ENCODE results near the gene ACTL9. TPM values are rescaled to one million over a fixed set of nuclear protein-coding genes. Genes with fewer than 3 reads are reported as not detected.
"Not testable (repeated sequence)": the region's sequence is repeated elsewhere in the genome, so short reads cannot be mapped to it uniquely, and the experiment has no call there.

Gene ACTL9
- total and polyA plus RNA-seq, 7 donors, result not detected

DNA sequence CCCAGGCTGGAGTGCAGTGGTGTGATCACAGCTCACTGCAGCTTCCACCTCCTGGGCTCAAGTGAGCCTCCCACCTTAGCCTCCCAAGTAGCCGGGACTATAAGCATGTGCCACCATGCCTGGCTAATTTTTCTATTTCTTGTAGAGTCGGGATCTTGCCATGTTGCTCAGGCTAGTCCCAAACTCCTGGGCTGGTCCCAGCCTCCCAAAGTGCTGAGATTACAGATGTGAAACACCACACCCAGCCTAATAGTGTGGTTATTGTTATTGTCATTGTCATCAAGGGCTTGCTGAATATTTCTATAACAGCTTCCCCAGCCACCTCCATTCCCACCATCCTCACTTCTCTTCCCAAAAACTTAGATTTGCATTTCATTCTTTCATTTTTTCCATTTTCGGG lies 25.7 kb upstream of the ACTL9 start:
- no peak overlapping the region for H3K4me3 ChIP-seq
- no peaks in the 10 kb centered on the region for H3K4me1 ChIP-seq
- TF ChIP-seq, protein P1, sequence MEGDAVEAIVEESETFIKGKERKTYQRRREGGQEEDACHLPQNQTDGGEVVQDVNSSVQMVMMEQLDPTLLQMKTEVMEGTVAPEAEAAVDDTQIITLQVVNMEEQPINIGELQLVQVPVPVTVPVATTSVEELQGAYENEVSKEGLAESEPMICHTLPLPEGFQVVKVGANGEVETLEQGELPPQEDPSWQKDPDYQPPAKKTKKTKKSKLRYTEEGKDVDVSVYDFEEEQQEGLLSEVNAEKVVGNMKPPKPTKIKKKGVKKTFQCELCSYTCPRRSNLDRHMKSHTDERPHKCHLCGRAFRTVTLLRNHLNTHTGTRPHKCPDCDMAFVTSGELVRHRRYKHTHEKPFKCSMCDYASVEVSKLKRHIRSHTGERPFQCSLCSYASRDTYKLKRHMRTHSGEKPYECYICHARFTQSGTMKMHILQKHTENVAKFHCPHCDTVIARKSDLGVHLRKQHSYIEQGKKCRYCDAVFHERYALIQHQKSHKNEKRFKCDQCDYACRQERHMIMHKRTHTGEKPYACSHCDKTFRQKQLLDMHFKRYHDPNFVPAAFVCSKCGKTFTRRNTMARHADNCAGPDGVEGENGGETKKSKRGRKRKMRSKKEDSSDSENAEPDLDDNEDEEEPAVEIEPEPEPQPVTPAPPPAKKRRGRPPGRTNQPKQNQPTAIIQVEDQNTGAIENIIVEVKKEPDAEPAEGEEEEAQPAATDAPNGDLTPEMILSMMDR (IDR thresholded peaks at IDR 0.05), result no peak
- TF ChIP-seq EP300 (IDR thresholded peaks at IDR 0.05), result no peak
- no peak for TF ChIP-seq POLR2AphosphoS5 (IDR thresholded peaks at IDR 0.05)
- TF ChIP-seq POLR2A (IDR thresholded peaks at IDR 0.05), result no peak
- H3K27me3 ChIP-seq, result peaks cover 0 to 10% (median 0%) of the 10 kb centered on the region in 3 donors
- intact Hi-C loops (cut with DNase I), result no loop called here
- no peaks in the 10 kb centered on the region for H3K36me3 ChIP-seq
- peaks cover 0 to 3% (median 0%) of the 10 kb centered on the region in 4 donors for H3K9me3 ChIP-seq
- no peak for DNase-seq
- WGBS, 2 donors, result 68 to 70% methylated on average over 3 of the region's 3 CpGs
- no peak overlapping the region for H3K27ac ChIP-seq

DNA sequence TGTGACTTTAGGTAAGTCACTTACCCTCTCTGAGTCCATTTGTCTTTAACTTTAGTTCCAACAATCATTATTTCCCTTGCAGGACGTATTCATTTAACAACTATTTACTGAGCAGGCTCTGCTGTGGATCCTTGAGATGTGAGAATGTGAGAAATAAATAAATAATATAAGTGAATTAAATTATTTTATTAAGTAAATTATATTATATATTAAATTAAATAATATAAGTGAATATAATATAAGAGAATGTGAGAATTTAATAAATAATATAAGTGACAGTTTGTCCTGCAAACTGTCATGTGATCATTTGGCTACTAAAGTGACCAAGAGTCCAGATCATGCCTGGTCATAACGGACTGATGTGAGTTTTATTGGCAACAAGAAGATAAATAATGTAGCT lies 23.4 kb upstream of the ACTL9 start:
- intact Hi-C loops (cut with DNase I), result no loop called here
- Histone ChIP-seq H3K4me3 (no peak overlapping the region), H3K36me3 (no peaks in the 10 kb centered on the region), H3K27ac (no peak overlapping the region), H3K4me1 (no peaks in the 10 kb centered on the region), H3K27me3 (peaks cover 0 to 10% (median 0%) of the 10 kb centered on the region in 3 donors), H3K9me3 (peaks cover 0 to 3% (median under 1%) of the 10 kb centered on the region in 4 donors)
- TF ChIP-seq POLR2A (IDR thresholded peaks at IDR 0.05), result no peak
- no peak for TF ChIP-seq POLR2AphosphoS5 (IDR thresholded peaks at IDR 0.05)
- no peak for TF ChIP-seq EP300 (IDR thresholded peaks at IDR 0.05)
- TF ChIP-seq, protein P1 (IDR thresholded peaks at IDR 0.05), result no peak
- WGBS, 2 donors, result 46 to 68% methylated on average over 2 of the region's 2 CpGs
- no peak for DNase-seq

DNA sequence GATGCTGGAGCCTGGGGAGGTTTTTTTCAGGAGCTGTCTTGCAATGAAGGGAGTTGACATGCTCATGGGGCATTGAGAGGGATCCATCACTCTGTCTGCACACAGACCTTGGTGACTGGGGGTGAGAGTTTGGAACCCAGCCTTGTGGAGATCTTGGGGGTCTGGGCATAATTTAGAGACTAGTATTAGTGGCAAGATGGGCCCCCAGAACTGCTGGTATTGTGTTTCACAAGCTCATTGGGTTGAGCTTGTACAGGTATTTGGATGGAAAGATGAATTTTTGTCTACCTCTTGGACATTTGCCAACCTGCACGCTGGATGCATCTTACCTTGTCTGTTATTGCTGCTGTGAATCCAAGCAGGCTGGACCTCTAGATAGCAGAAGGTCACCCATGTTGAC lies 22.7 kb upstream of the ACTL9 start, which contains the start of gene OR2Z1:
TSS of gene OR2Z1 (plus strand) at position 301 of the 400 bp plus-strand sequence. CDS start 9,395 bp downstream, outside the sequence.
- intact Hi-C loops (cut with DNase I), result no loop called here
- TF ChIP-seq POLR2A (IDR thresholded peaks at IDR 0.05), result no peak
- TF ChIP-seq POLR2AphosphoS5 (IDR thresholded peaks at IDR 0.05), result no peak
- TF ChIP-seq, protein P1 (IDR thresholded peaks at IDR 0.05), result no peak
- no peak for TF ChIP-seq EP300 (IDR thresholded peaks at IDR 0.05)
- no peaks in the 10 kb centered on the region for H3K36me3 ChIP-seq
- no peak for DNase-seq
- H3K27me3 ChIP-seq, result peaks cover 0 to 10% (median 0%) of the 10 kb centered on the region in 3 donors
- H3K4me1 ChIP-seq, result no peaks in the 10 kb centered on the region
- H3K27ac ChIP-seq, result no peak within 1 kb of the TSS
- WGBS, 2 donors, result 59 to 61% methylated on average over 1 of the region's 1 CpG
- H3K9me3 ChIP-seq, result peaks cover 0 to 3% (median under 1%) of the 10 kb centered on the region in 4 donors
- H3K4me3 ChIP-seq, result no peak within 1 kb of the TSS

DNA sequence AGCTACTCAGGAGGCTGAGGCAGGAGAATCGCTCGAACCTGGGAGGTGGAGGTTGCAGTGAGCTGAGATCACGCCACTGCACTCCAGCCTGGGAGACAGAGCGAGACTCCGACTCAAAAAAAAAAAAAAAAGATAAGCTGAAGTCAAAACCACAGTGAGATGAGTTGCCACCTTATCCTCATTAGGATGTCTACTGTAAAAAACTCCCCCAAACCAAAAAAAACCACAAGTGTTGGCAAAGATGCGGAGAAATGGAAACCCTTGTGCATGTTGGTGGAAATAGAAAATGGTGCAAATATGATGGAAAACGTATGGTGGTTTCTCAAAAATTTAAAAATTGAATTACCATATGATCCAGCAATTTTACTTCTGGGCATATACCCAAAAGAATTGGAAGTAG lies 11.7 kb upstream of the ACTL9 start:
- H3K9me3 ChIP-seq; H3K36me3 ChIP-seq; H3K4me3 ChIP-seq; H3K27ac ChIP-seq; DNase-seq; H3K27me3 ChIP-seq; H3K4me1 ChIP-seq; intact Hi-C loops (cut with DNase I): not testable (repeated sequence)
- 88 to 91% methylated on average over 7 of the region's 7 CpGs for WGBS, 2 donors

DNA sequence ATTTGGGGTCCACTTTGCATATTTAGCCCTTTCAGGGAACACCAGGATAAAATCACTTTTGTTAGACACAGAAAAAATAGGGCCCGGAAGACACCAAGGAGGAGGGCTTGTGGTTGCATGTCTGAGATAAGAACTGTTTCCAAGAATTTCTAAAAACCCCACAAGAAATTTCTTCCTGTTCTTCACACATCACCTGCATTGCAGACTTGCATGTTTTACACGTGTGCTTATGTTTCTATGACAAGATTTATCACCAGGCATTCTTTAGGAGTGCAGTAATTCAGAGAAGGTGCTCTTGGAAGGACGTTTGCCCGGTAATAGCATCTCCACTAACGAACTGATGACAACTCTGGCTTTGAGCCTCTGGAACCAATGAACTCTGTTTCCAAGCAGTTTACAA lies 7.1 kb upstream of the ACTL9 start:
- Histone ChIP-seq H3K27me3 (peaks cover 0 to 9% (median 4%) of the 10 kb centered on the region in 3 donors), H3K4me1 (no peaks in the 10 kb centered on the region), H3K36me3 (no peaks in the 10 kb centered on the region), H3K4me3 (no peak overlapping the region), H3K9me3 (no peaks in the 10 kb centered on the region), H3K27ac (no peak overlapping the region)
- TF ChIP-seq POLR2A (IDR thresholded peaks at IDR 0.05), result no peak
- TF ChIP-seq POLR2AphosphoS5 (IDR thresholded peaks at IDR 0.05), result no peak
- no peak for TF ChIP-seq EP300 (IDR thresholded peaks at IDR 0.05)
- TF ChIP-seq, protein P1 (IDR thresholded peaks at IDR 0.05), result no peak
- DNase-seq, result no peak
- WGBS, 2 donors, result 19 to 32% methylated on average over 5 of the region's 5 CpGs
- intact Hi-C loops (cut with DNase I), result no loop called here

DNA sequence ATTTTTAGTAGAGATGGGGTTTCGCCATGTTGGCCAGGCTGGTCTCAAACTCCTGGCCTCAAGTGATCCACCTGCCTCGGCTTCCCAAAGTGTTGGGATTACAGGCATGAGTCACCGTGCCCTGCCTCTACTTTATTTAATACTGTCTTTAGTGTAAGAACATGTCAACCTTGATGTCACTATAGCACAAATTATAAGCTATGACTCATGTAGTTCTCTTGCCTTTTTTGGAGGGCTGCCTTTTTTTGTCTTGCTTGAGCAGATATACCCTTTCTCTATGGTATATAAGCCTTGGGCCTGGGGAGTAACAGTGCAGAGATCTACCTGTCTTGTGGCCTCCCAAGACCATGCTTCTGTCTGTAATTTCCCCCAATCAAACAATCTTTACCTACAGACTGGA lies 6.7 kb upstream of the ACTL9 start:
- 79 to 86% methylated on average over 3 of the region's 3 CpGs for WGBS, 2 donors
- H3K4me3 ChIP-seq; H3K9me3 ChIP-seq; intact Hi-C loops (cut with DNase I); DNase-seq; H3K27ac ChIP-seq; H3K36me3 ChIP-seq; H3K4me1 ChIP-seq: not testable (repeated sequence)
- H3K27me3 ChIP-seq, result peaks cover 0 to 12% (median 4%) of the 10 kb centered on the region in 3 donors
